ENCODE measurements around the gene TPRG1L. TPM values are rescaled to one million over a fixed set of nuclear protein-coding genes. Genes with fewer than 3 reads are reported as not detected.

TPRG1L gene
- polyA plus RNA-seq, 1 experiment = 44.2 TPM

- H3K27ac ChIP-seq (ENCODE audit: low read depth, low read length) = no peak overlapping the region
- ChIA-PET POLR2A (interaction anchor here (1.2 kb wide), 1 partner anchor 53 kb away, joined by 3 read pairs; no protein-coding TSS in a partner anchor), CTCF (interaction anchor here (0.5 to 2.9 kb wide), 3 partner anchors 9 to 203 kb away, joined by 3 to 16 read pairs (median 12); no protein-coding TSS in a partner anchor)
- TF ChIP-seq CTCF (IDR thresholded peaks at IDR 0.05; ENCODE audit: low read depth, low read length) = no peak
- DNase-seq (ENCODE audit: low read depth, low spot score) = no peak
- no peaks in the 10 kb centered on the region; the same call in 1 of the 2 replicates for H3K9me3 ChIP-seq (ENCODE audit: control insufficient read depth, insufficient read depth, low read length)
- no peaks in the 10 kb centered on the region for H3K27me3 ChIP-seq (ENCODE audit: control insufficient read depth, insufficient read depth, low read length)
- H3K4me3 ChIP-seq (ENCODE audit: low read depth, low read length) = no peak overlapping the region
Measured at GRCh38 chr1:3628445-3628844, 3.6 kb downstream of the TPRG1L start.

- no peaks in the 10 kb centered on the region for H3K9me3 ChIP-seq (ENCODE audit: control insufficient read depth, insufficient read depth, low read length)
Measured at GRCh38 chr1:3629561-3630160, 4.8 kb downstream of the TPRG1L start.

GRCh38 chr1:3630161-3630611, 5.4 kb downstream of the TPRG1L start:
- no peak for TF ChIP-seq CTCF (IDR thresholded peaks at IDR 0.05; ENCODE audit: low read depth, low read length)
- no peak for DNase-seq (ENCODE audit: low read depth, low spot score)
- H3K27me3 ChIP-seq (ENCODE audit: control insufficient read depth, insufficient read depth, low read length) = no peaks in the 10 kb centered on the region
- CTCF ChIA-PET = interaction anchor here (0.6 to 2.9 kb wide), 3 partner anchors 13 to 177 kb away, joined by 3 to 12 read pairs (median 3); no protein-coding TSS in a partner anchor
- POLR2A ChIA-PET = no interaction called here
- H3K9me3 ChIP-seq (ENCODE audit: control insufficient read depth, insufficient read depth, low read length) = no peaks in the 10 kb centered on the region
- no peak overlapping the region for H3K4me3 ChIP-seq (ENCODE audit: low read depth, low read length)
- no peak overlapping the region for H3K27ac ChIP-seq (ENCODE audit: low read depth, low read length)

More at GRCh38 chr1:3629561-3630160, 4.8 kb downstream of the TPRG1L start:
- DNase-seq (ENCODE audit: low read depth, low spot score) = no peak
- POLR2A ChIA-PET = no interaction called here
- Histone ChIP-seq H3K27ac (ENCODE audit: low read depth, low read length) (no peak overlapping the region), H3K27me3 (ENCODE audit: control insufficient read depth, insufficient read depth, low read length) (no peaks in the 10 kb centered on the region), H3K4me3 (ENCODE audit: low read depth, low read length) (no peak overlapping the region)
- CTCF ChIA-PET = interaction anchor here (0.6 to 2.9 kb wide), 3 partner anchors 10 to 176 kb away, joined by 3 to 16 read pairs (median 12); no protein-coding TSS in a partner anchor
- TF ChIP-seq CTCF (IDR thresholded peaks at IDR 0.05; ENCODE audit: low read depth, low read length) = no peak

GRCh38 chr1:3630914-3631313, 6.1 kb downstream of the TPRG1L start:
- no peak overlapping the region for H3K4me3 ChIP-seq (ENCODE audit: low read depth, low read length)
- no peaks in the 10 kb centered on the region for H3K9me3 ChIP-seq (ENCODE audit: control insufficient read depth, insufficient read depth, low read length)
- ChIA-PET CTCF (interaction anchor here (1.1 kb wide), 1 partner anchor 140 kb away, joined by 3 read pairs; no protein-coding TSS in a partner anchor), POLR2A (no interaction called here)
- no peak for TF ChIP-seq CTCF (IDR thresholded peaks at IDR 0.05; ENCODE audit: low read depth, low read length)
- no peaks in the 10 kb centered on the region for H3K27me3 ChIP-seq (ENCODE audit: control insufficient read depth, insufficient read depth, low read length)
- no peak for DNase-seq (ENCODE audit: low read depth, low spot score)
- H3K27ac ChIP-seq (ENCODE audit: low read depth, low read length) = no peak overlapping the region
